ENCODE measurements around the gene MRPL2. TPM values are rescaled to one million over a fixed set of nuclear protein-coding genes. Genes with fewer than 3 reads are reported as not detected.

MRPL2 gene
- total and polyA plus RNA-seq, 8 donors, result 35.2 to 48.0 (median 40.5) TPM

GRCh38 chr6:43077333-43077809 lies 18.1 kb upstream of the MRPL2 start:
- Histone ChIP-seq H3K36me3 (peaks cover 0 to 12% of the 10 kb centered on the region in 2 donors), H3K4me3 (peak overlapping the region; percentile 63 to 85), H3K27ac (peak overlapping the region; percentile 69 to 72), H3K9me3 (no peaks in the 10 kb centered on the region), H3K27me3 (peaks cover 0 to 31% of the 10 kb centered on the region in 2 donors), H3K4me1 (peaks cover 11 to 19% of the 10 kb centered on the region in 2 donors)
- ATAC-seq (peak; percentile 21), DNase-seq (no peak)
- no peak for TF ChIP-seq CTCF (IDR thresholded peaks at IDR 0.05)
- intact Hi-C loops (cut with DNase I), result loop anchor here in 1 of 2 donors (10.0 kb wide), 1 partner anchor 47 kb away; no protein-coding TSS in a partner anchor

GRCh38 chr6:43076464-43077332 lies 17.5 kb upstream of the MRPL2 start:
- peak overlapping the region; percentile 69 to 72 for H3K27ac ChIP-seq
- ATAC-seq (peak; percentile 42), DNase-seq (peak in 2 of 4 donors; percentile 31 to 85)
- intact Hi-C loops (cut with DNase I), result loop anchor here in 1 of 2 donors (10.0 kb wide), 1 partner anchor 48 kb away; no protein-coding TSS in a partner anchor
- TF ChIP-seq CTCF (IDR thresholded peaks at IDR 0.05), result no peak
- H3K36me3 ChIP-seq, result peaks cover 0 to 12% of the 10 kb centered on the region in 2 donors
- H3K4me3 ChIP-seq, result peak overlapping the region; percentile 63 to 85
- H3K27me3 ChIP-seq, result peaks cover 0 to 31% of the 10 kb centered on the region in 2 donors
- H3K4me1 ChIP-seq, result peaks cover 4 to 19% of the 10 kb centered on the region in 2 donors
- H3K9me3 ChIP-seq, result no peaks in the 10 kb centered on the region

- peak in 3 of 4 donors; percentile 65 to 91 (median 87) for DNase-seq
- ATAC-seq, result peak; percentile 82
Measured at GRCh38 chr6:43075670-43076463, 16.6 kb upstream of the MRPL2 start, which contains the start of gene PTK7. PTK7 (plus strand) TSS chr6:43076314; CDS start chr6:43076489, 175 bp downstream.

More at GRCh38 chr6:43075670-43076463, 16.6 kb upstream of the MRPL2 start, which contains the start of gene PTK7:
- peak within 1 kb of the TSS; percentile 69 to 72 for H3K27ac ChIP-seq
- peaks cover 0 to 12% of the 10 kb centered on the region in 2 donors for H3K36me3 ChIP-seq
- intact Hi-C loops (cut with DNase I), result loop anchor here in 1 of 2 donors (10.0 kb wide), 1 partner anchor 49 kb away; no protein-coding TSS in a partner anchor
- peaks cover 4 to 19% of the 10 kb centered on the region in 2 donors for H3K4me1 ChIP-seq
- peak within 1 kb of the TSS; percentile 63 to 85 for H3K4me3 ChIP-seq
- H3K27me3 ChIP-seq, result peaks cover 0 to 31% of the 10 kb centered on the region in 2 donors
- no peak for TF ChIP-seq CTCF (IDR thresholded peaks at IDR 0.05)
- no peaks in the 10 kb centered on the region for H3K9me3 ChIP-seq

All from left lung (tissue), 10 donors.